T-cell (primary cell): Measurements from ENCODE around the gene METTL23. TPM values are rescaled to one million over a fixed set of nuclear protein-coding genes. Genes with fewer than 3 reads are reported as not detected.
"Not testable (repeated sequence)": the region's sequence is repeated elsewhere in the genome, so short reads cannot be mapped to it uniquely, and the experiment has no call there.

Experiments
- ATAC-seq, 4 experiments: fragments of 200-7000 bp in 3 of 4; fragments of 150-1000 bp in 1 of 4; cut with Tn5 transposase; replicated peaks in 1 of 4; 1 replicate in 3 of 4; 2 replicates in 1 of 4; pipeline ENCODE4 v1.10.0; 2021; ENCODE audit warnings: moderate library complexity in 3 of 4, mild to moderate bottlenecking in 2 of 4, moderate number of reproducible peaks in 1 of 4
- CTCF ChIA-PET, 2 donors: fragments of 300-600 bp; sonication (Branson Sonifier 250); formaldehyde crosslinking; loops; one replicate each; lab custom pipeline; 2022; ENCODE audit warnings: antibody characterized with exemption in 2 of 2; lab: Charles Lee
- POLR2A ChIA-PET, 2 donors: fragments of 300-600 bp; sonication (Branson Sonifier 250); formaldehyde crosslinking; loops; one replicate each; lab custom pipeline; 2022; ENCODE audit warnings: antibody characterized with exemption in 2 of 2; lab: Charles Lee
- DNase-seq, 35 experiments: peaks; one replicate each; pipeline versions ENCODE4 v3.0.0 to v3.0.0-alpha.2; 2013 to 2023
- H3K27ac ChIP-seq: one replicate; pipeline ENCODE4 v1.5.1; 2013; ENCODE audit warnings: low read length
- H3K27me3 ChIP-seq, 2 experiments: replicated peaks in 1 of 2; 1 replicate in 1 of 2; 2 replicates in 1 of 2; pipeline versions ENCODE4 v1.6.1 to v1.7.0; 2013; ENCODE audit warnings: low read length in 1 of 2, mixed read lengths in 1 of 2; ENCODE audit not compliant: control insufficient read depth in 2 of 2, insufficient read depth in 2 of 2; ENCODE audit errors: extremely low read depth in 1 of 2
- H3K36me3 ChIP-seq, 2 donors: 1 replicate in 1 of 2; 2 replicates in 1 of 2; pipeline versions ENCODE4 v1.6.1 to v1.7.0; 2013; ENCODE audit warnings: low read length in 1 of 2; ENCODE audit not compliant: control insufficient read depth in 2 of 2, insufficient read depth in 1 of 2; ENCODE audit errors: extremely low read depth in 1 of 2
- H3K4me1 ChIP-seq, 2 experiments: 1 replicate in 1 of 2; 2 replicates in 1 of 2; pipeline versions ENCODE4 v1.6.1 to v1.7.0; 2013; ENCODE audit warnings: low read length in 2 of 2, mixed read lengths in 1 of 2; ENCODE audit not compliant: insufficient read depth in 2 of 2, control insufficient read depth in 1 of 2; ENCODE audit errors: extremely low read depth in 1 of 2
- H3K4me3 ChIP-seq, 2 donors: 1 replicate in 1 of 2; 2 replicates in 1 of 2; pipeline versions ENCODE4 v1.5.1 to v1.7.0; 2013; ENCODE audit warnings: mild to moderate bottlenecking in 2 of 2, low read length in 1 of 2, moderate library complexity in 1 of 2; ENCODE audit not compliant: control insufficient read depth in 1 of 2; ENCODE audit errors: extremely low read depth in 1 of 2
- H3K9me3 ChIP-seq: 2 replicates; pipeline ENCODE4 v1.7.0; 2013
- H3K27ac Mint-ChIP-seq, 2 donors: one replicate each; pipeline ENCODE4 v1.8.0; 2020 to 2021; ENCODE audit warnings: mild to moderate bottlenecking in 2 of 2, mixed read lengths in 2 of 2
- H3K27me3 Mint-ChIP-seq, 2 donors: one replicate each; pipeline ENCODE4 v1.8.0; 2021 to 2022; ENCODE audit warnings: mixed read lengths in 2 of 2
- H3K36me3 Mint-ChIP-seq: one replicate; pipeline ENCODE4 v1.8.0; 2021; ENCODE audit warnings: mixed read lengths
- H3K4me1 Mint-ChIP-seq, 3 donors: one replicate each; pipeline ENCODE4 v1.8.0; 2020 to 2022; ENCODE audit warnings: mixed read lengths in 3 of 3, mild to moderate bottlenecking in 1 of 3
- H3K4me3 Mint-ChIP-seq, 3 donors: one replicate each; pipeline ENCODE4 v1.8.0; 2020 to 2022; ENCODE audit warnings: mild to moderate bottlenecking in 3 of 3, mixed read lengths in 3 of 3, moderate library complexity in 3 of 3
- H3K9me3 Mint-ChIP-seq, 3 donors: one replicate each; pipeline ENCODE4 v1.8.0; 2020 to 2022; ENCODE audit warnings: mixed read lengths in 3 of 3
- WGBS: methylation state at CpG from one replicate; pipeline ENCODE4 v1.1.5; 2013; ENCODE audit warnings: missing lambda C conversion rate; ENCODE audit not compliant: insufficient coverage; 5-methylcytosine and 5-hydroxymethylcytosine counted together
- total RNA-seq, 35 experiments: library from RNA in 6 of 35; stranded (reverse) in 6 of 35; fragments of 120-200 nt in 1 of 35; gene quantifications; one replicate each; pipeline versions ENCODE4 v1.2.1 to v1.2.4 and lab custom pipeline; 2013 to 2026

Gene METTL23
- total RNA-seq, 5 donors from 2014 or later (not counting 1 experiment from before 2014, with no cell fraction given): 46.9 to 70.1 (median 60.0) TPM

GRCh38 chr17:76691379-76692191 is 35.1 kb upstream of the METTL23 start:
- Histone ChIP-seq H3K27me3 (peaks cover 0 to 5% of the 10 kb centered on the region in 2 experiments), H3K4me3 (no peak overlapping the region), H3K9me3 (no peaks in the 10 kb centered on the region), H3K4me1 (peaks cover 0 to 9% of the 10 kb centered on the region in 2 experiments), H3K36me3 (no peaks in the 10 kb centered on the region), H3K27ac (no peak overlapping the region)
- WGBS: 95% methylated on average over 12 of the region's 14 CpGs
- no peak overlapping the region for H3K27ac Mint-ChIP-seq
- CTCF ChIA-PET: interaction anchor here (0.6 to 1.1 kb wide), 3 partner anchors 10 to 389 kb away, joined by 3 read pairs; no protein-coding TSS in a partner anchor
- peaks cover 4% of the 10 kb centered on the region for H3K36me3 Mint-ChIP-seq
- POLR2A ChIA-PET: no interaction called here
- H3K27me3 Mint-ChIP-seq: peaks cover 0 to 2% of the 10 kb centered on the region in 2 donors
- DNase-seq: no peak
- peaks cover 0 to 7% (median 0%) of the 10 kb centered on the region in 3 donors for H3K4me1 Mint-ChIP-seq
- no peaks in the 10 kb centered on the region for H3K9me3 Mint-ChIP-seq
- no peak overlapping the region for H3K4me3 Mint-ChIP-seq
- no peak for ATAC-seq

DNA sequence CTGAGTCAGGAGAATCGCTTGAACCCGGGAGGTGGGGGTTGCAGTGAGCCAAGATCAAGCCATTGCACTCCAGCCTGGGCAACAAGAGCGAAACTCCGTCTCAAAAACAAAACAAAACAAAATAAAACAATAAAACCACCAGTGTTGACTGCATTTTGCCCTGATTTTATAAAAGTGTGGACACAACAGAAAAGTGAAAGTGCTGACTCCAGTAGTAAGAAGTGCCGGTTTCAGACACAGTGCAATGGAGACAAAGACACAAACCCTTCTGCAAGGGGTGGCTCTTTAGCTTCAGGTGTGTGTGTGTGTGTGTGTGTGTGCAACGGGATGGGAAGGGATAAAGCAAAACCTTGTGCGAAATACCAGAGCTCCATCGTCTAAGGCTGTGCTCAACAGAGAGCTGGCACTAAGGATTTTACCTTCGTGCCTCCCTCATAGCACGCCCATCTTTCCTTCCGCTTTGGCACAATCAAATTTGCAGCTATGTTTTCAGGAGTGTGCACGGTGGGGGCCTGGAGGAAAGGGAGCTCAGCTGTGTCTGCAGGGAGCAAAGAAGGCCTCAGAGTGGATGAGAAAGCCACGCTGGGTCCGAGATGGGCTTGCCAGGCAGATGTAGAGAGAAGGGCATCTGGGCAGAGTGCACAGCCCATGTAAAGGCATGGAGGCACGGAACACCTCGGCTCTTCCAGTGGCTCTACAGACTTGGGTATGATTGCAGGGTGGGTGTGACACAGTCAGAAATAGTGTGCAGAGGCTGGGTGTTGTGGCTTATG is 31.4 kb upstream of the METTL23 start:
- ATAC-seq (no peak), DNase-seq (no peak)
- H3K36me3 Mint-ChIP-seq: no peaks in the 10 kb centered on the region
- H3K4me1 Mint-ChIP-seq: peaks cover 0 to 16% (median 0%) of the 10 kb centered on the region in 3 donors
- Histone ChIP-seq H3K27me3 (peaks cover 0 to 5% of the 10 kb centered on the region in 2 experiments), H3K4me3 (no peak overlapping the region), H3K4me1 (peaks cover 0 to 28% of the 10 kb centered on the region in 2 experiments), H3K27ac (no peak overlapping the region), H3K36me3 (no peaks in the 10 kb centered on the region), H3K9me3 (no peaks in the 10 kb centered on the region)
- no peak overlapping the region for H3K4me3 Mint-ChIP-seq
- WGBS: 89% methylated on average over 13 of the region's 16 CpGs
- ChIA-PET CTCF (interaction anchor here in 1 of 2 donors (0.6 kb wide), 1 partner anchor 9 kb away, joined by 4 read pairs; no protein-coding TSS in a partner anchor), POLR2A (no interaction called here)
- H3K27ac Mint-ChIP-seq: no peak overlapping the region
- H3K27me3 Mint-ChIP-seq: no peaks in the 10 kb centered on the region
- no peaks in the 10 kb centered on the region for H3K9me3 Mint-ChIP-seq

GRCh38 chr17:76696763-76697701 is 29.6 kb upstream of the METTL23 start:
- Mint-ChIP-seq H3K4me3 (no peak overlapping the region), H3K36me3 (no peaks in the 10 kb centered on the region), H3K27ac (no peak overlapping the region), H3K4me1 (peaks cover 0 to 18% (median 0%) of the 10 kb centered on the region in 3 donors), H3K27me3 (no peaks in the 10 kb centered on the region), H3K9me3 (no peaks in the 10 kb centered on the region)
- ChIA-PET CTCF (no interaction called here), POLR2A (no interaction called here)
- Histone ChIP-seq H3K27ac (no peak overlapping the region), H3K9me3 (no peaks in the 10 kb centered on the region), H3K4me3 (no peak overlapping the region), H3K4me1 (peaks cover 0 to 34% of the 10 kb centered on the region in 2 experiments), H3K36me3 (no peaks in the 10 kb centered on the region), H3K27me3 (peaks cover 0 to 5% of the 10 kb centered on the region in 2 experiments)
- DNase-seq: no peak
- WGBS: 77% methylated on average over 19 of the region's 25 CpGs
- ATAC-seq: no peak

- Histone ChIP-seq H3K9me3 (no peaks in the 10 kb centered on the region), H3K4me1 (peaks cover 0 to 34% of the 10 kb centered on the region in 2 experiments), H3K27me3 (peaks cover 0 to 5% of the 10 kb centered on the region in 2 experiments), H3K27ac (no peak overlapping the region), H3K4me3 (no peak overlapping the region), H3K36me3 (no peaks in the 10 kb centered on the region)
- no peak overlapping the region for H3K27ac Mint-ChIP-seq
- no peaks in the 10 kb centered on the region for H3K9me3 Mint-ChIP-seq
- H3K36me3 Mint-ChIP-seq: no peaks in the 10 kb centered on the region
- H3K4me1 Mint-ChIP-seq: peaks cover 0 to 18% (median 0%) of the 10 kb centered on the region in 3 donors
- H3K4me3 Mint-ChIP-seq: no peak overlapping the region
- no peaks in the 10 kb centered on the region for H3K27me3 Mint-ChIP-seq
- 88% methylated on average over 12 of the region's 17 CpGs for WGBS
- DNase-seq (no peak), ATAC-seq (no peak)
- CTCF ChIA-PET: interaction anchor here in 1 of 2 donors (0.6 kb wide), 1 partner anchor 108 kb away, joined by 3 read pairs; no protein-coding TSS in a partner anchor
- POLR2A ChIA-PET: no interaction called here
Measured at GRCh38 chr17:76697702-76698465, 28.8 kb upstream of the METTL23 start.

- H3K27me3 ChIP-seq, DNase-seq, H3K9me3 Mint-ChIP-seq, H3K27ac Mint-ChIP-seq, H3K4me3 ChIP-seq, H3K9me3 ChIP-seq, POLR2A ChIA-PET, H3K36me3 Mint-ChIP-seq, ATAC-seq, H3K27me3 Mint-ChIP-seq, H3K36me3 ChIP-seq, H3K27ac ChIP-seq, H3K4me3 Mint-ChIP-seq: not testable (repeated sequence)
- 94% methylated on average over 4 of the region's 7 CpGs for WGBS
- H3K4me1 ChIP-seq: peaks cover 0 to 34% of the 10 kb centered on the region in 2 experiments
- CTCF ChIA-PET: interaction anchor here (0.6 kb wide), 2 partner anchors 109 kb away, joined by 3 read pairs; no protein-coding TSS in a partner anchor
- peaks cover 0 to 18% (median 0%) of the 10 kb centered on the region in 3 donors for H3K4me1 Mint-ChIP-seq
Measured at GRCh38 chr17:76698466-76698977, 28.1 kb upstream of the METTL23 start.
